Uterus (tissue), 2 donors: ENCODE results near the gene MLXIP.

ENCODE experiments used
- CTCF ChIP-seq, 4 experiments: fragments of 200-600 bp in 2 of 4; fragments of 450-650 bp in 2 of 4; sonication (generic) in 2 of 4; IDR thresholded peaks; one replicate each; pipeline ENCODE4 v1.5.1; 2016 to 2019; ENCODE audit warnings: antibody characterized with exemption in 4 of 4, mild to moderate bottlenecking in 2 of 4, moderate library complexity in 1 of 4
- POLR2A ChIP-seq, 2 donors: fragments of 450-650 bp; IDR thresholded peaks; one replicate each; pipeline ENCODE4 v1.6.1; 2016; ENCODE audit warnings: antibody characterized with exemption in 2 of 2, mild to moderate bottlenecking in 1 of 2, moderate library complexity in 1 of 2

DNA sequence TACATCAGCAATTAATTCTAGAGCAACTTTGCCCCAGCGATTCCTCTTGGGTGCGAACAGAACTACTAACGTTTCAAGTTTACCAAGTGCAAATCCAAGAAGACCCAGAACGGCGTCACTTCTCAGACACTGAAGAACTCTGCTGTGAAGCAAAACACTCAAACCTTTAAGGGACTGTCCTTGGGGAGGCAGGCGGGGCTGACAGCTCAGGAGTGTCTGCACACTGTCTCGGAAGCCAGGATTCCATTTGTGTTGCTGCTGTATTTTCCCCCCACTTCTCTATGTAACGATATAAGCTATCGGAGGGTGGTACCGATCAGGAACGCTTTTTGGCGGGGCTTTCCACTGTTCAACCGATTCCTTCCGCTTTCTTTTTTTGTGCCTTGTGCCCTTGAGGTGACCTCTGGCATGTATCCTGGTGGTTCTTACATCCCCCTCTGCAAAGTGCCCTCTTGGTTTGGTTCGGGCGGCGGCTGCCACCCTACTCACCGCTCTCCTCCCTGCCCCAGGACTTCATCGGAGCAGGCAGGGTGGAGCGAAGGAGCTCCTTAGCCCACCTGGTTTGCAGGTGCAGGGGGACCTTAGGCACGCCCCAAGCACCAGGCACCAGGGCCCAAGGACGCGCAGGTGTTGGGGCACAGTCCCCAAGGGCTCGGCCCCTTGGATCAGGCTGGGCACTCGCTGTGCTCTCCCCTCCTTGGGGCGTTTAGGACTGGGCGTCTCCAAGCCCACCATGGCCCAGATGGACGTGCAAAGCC lies 19.2 kb upstream of the MLXIP start:
- TF ChIP-seq CTCF (IDR thresholded peaks at IDR 0.05) (no peak), POLR2A (IDR thresholded peaks at IDR 0.05) (no peak)
